ENCODE measurements around the gene MOSPD2.

Gene MOSPD2

DNA sequence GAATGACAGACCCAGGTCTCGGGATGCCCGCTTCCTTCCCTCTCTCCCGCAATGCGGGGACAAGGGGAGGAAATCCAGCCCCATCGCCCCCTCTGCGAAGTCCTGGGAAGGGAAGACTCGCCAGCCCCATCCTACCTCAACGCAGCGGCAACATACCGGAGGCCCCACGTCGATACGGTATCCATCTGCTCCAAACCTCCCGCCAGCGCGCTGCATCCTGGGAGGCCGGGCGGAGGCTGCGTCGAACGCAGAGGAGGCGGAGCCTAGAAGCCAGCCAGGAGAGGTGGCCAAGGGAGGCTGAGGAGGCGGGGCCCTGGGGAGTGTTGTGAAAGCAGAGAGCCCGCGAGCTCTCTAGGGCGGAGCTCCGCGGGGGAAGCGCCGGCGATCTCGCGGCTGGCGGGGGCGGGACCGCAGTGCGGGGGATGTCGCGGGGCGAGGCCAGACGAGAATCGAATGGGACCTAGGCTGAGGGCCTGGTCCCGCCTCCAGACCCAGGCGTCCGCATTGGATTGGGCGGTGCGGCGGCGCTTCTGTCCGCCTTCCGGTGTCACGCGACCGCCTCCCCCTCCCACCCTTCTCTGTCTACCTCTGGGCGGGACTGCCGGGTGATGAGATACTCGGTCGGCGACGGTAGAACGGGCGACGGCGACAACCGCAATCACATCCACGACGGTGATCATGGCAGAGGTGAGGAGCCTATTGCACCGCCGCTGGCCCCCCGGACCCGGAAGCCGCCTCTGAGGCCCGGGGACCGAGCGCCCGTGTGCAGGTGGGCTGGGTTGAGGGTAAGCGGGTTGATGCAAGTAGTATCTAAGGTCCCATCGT is at the start of gene MOSPD2, which contains the start of gene FANCB:
MOSPD2 (plus strand) TSS at position 571 of the 825 bp plus-strand sequence; CDS start at position 679, 108 bp downstream.
FANCB (minus strand) TSS at position 219 of the 825 bp plus-strand sequence. CDS start 7,559 bp downstream, outside the sequence.
- DNase-seq = peak; percentile 79

DNA sequence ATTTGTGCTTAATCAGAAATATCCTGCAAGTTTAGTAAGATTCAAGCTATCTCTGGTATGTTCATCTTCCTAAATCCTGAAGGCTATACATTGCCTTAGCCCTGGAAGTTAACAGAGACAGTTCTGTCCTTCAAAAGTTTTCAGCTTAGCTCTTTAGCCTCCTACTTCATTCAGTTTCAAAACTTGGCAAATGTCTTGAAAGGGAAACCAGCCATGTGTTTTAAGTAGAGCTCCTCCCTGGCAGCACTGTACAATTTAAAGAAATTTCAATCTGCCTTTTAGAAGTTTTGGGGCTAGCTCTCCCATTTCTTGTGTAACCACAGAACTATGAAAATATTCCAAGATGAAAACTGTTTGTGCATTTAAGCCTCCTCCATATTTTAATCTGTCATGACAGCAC is 47.4 kb upstream of the MOSPD2 start:
- DNase-seq = no peak

DNA sequence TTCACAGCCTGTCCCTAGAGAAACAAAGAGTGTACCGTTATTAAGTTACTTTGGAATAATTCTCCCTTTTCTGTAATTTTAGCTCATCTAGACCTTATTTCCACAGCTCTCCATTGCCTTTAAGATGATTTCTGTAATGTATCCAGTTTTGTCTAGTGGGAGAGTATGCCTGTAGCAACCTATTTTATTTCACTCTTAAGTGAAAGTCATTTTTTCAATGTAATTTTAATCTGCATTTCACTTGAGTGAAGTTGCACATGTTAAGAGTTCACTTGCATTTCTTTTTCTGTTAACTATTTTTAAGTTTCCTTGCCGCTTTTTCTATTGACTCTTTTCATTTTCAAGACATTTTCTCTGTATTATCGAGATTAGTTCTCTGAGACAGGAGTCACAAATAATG is 46.9 kb upstream of the MOSPD2 start:
- DNase-seq = no peak

DNA sequence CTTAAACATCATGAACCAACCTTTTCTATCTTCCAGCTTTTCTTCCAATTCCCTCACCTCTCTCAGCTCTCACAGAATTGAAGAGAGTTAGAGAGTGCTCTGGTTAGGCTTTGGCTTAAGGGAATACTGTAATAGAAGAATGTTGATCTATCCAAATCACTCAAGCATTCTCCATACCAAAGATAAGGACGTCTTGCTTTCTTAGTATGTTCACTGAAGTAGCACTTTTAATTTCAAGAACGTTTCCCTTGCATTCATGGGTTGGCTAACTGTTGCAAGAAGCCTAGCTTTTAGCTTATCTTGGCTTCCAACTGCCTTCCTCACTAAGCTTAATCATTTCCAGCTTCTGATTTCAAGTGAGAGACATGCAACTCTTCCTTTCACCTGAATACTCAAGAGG is 43.6 kb upstream of the MOSPD2 start:
- DNase-seq = no peak

DNA sequence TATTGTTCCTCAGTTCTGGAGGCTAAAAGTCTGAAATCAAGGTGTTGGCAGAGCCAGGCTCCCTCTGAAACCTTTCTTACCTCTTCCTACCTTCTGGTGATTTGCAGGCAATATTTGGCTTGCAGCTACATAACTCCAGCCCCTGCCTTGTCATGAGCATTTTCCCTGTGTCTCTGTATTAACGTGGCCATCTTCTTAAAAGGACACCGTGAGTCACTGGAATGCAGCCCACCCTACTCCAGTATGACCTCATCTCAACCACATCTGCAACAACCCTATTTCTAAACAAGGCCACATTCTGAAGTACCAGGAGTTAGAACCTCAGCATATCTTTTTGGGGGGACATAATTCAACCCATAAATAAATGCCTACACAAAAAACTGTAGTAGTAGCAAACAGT is 41.1 kb upstream of the MOSPD2 start:
- DNase-seq = no peak

DNA sequence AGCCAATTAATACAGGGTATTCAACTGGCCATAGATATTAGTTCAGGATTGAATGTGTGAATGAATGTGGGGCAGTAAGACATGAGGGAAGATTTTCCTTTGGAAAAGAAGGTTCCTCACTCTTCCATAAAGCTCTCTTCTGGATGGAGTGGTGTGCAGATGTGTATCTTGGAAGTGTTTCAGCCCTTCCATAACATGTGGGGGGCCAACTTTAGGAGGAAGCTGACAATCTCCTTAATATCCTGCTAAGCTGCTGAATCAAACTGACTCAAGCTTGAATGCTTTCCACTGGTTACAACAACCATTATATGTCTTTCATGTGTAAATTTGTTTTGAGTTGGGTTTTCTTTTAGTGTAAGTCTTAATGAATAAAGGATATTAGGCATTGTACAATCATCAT is 40.6 kb upstream of the MOSPD2 start:
- no peak for DNase-seq

DNA sequence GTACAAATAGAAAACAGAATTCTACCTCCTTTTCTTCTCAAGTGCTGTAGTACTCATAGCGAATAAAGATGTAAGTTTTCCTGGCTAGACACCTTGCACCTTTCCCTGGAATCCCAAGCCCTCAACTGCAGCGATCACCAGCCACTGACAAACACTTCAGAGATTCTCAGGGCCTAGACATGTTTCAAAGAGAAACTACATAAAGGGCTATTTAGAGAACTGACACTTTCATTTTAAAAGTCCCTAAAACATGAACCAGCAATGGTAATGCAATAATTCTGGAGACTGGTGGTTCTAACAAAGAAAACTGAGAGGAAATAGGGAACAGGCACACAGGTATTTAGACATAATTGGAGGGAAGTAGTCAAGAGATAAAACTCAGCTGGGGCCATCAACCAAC is 36.1 kb upstream of the MOSPD2 start:
- DNase-seq = no peak

DNA sequence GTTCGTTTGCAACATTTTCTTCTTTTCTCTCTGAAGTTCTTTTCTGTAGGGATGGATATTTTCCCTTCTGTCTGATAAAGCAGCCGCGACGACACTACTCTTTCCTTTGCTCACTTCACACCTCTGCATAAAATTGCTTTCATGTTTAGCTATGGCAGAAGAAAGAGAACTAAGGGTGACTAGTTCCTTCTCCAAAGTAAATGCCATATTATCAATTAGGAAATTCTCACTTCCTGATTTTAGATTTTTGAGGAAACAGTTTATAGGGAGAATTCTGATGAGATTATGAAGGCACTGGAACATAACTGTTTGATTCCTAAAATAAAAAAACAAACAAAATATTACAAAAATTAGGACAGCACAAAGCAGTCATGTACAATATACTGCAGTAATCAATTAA is 29.6 kb upstream of the MOSPD2 start:
- no peak for DNase-seq

DNA sequence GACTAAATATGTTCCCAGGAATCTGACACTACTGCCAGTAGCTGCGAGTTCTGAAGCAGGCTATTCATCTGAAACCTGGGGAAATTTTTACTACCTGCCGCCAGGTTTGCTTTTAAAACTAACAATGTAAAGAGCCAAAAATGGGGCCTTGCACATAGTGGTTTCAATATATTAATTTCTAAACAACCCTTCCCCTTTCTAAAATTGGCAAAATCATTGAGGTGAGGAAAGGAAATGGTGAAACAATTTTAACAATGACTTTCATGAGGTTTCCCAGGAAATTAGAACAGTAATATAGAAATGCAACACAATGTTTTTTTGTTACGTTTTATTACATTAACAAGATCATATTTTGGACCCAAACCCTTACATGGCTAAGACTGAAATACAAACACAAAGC is 21.7 kb upstream of the MOSPD2 start:
- DNase-seq = no peak

DNA sequence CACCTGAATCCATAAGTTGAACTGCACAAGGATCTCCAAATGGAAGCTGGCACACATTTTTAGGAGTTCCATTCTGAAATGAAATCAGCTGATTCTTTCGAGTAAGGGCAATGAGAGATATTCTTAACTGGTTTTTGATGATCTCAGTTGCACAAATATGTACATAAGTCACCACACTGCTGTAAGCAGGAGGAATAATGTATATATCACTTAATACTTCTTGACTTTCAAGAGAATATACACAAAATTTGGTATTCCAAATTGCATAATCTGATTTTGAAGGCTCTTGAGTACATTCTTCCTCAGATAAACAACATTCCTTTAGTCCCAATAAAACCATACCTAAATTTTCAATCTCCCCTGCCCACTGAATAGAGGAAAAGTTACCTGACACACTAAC is 8.6 kb upstream of the MOSPD2 start:
- DNase-seq = no peak

DNA sequence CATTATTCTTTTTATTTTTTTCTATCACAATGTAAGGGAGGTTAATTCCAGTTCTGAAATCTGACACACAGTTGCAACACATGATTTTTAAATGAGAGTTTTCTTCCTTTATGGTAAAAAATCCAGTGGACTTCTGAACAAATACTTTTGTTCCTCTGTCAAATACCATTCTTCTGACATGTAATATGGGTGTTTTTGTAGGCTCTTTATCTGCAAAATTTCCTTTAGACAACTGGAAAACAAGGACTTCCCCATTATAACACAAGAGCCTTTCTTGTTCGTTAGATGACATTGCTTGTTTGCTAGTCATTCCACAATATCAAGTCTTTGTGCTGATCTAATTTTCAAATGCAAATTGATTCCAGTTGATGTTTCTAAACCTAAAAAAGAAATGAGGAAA is 8.0 kb upstream of the MOSPD2 start:
- DNase-seq = no peak

DNA sequence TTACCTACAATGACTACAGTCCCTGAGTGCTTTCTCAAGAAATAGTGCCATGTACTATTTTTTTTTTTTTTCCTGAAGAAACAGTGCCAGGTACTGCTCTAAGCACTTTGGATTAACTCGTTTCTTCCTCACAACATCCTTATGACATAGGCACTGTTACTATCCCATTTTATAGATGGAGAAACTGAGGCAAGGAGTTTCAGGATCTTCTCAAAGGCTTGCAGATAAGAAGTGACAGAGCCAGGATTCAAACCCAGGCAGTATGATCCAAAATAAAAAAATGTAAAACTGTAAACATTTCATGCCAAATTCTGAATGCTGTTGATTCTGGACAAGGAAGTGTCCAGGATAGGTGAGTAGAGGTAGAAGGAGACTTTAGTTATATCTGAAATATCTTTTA is 1.5 kb upstream of the MOSPD2 start:
- DNase-seq = no peak

DNA sequence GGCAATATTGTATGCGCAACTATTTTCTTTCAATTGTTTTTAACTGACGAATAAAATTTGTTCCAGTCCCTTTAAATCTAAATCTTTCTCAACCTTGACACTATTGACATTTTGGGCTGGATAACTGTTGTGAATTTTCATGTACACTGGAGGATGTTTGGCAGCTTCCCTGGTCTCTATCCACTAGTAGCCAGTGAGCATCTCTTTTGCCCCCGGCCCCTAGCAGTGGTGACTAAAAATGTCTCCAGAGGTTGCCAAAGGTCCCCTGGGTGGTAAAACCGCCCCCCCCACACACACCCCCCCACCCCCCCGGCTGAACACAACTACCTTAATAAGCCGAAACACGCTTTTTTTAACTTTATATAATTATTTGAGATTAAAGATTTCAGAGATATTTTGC is 866 bp upstream of the MOSPD2 start:
- DNase-seq = no peak

DNA sequence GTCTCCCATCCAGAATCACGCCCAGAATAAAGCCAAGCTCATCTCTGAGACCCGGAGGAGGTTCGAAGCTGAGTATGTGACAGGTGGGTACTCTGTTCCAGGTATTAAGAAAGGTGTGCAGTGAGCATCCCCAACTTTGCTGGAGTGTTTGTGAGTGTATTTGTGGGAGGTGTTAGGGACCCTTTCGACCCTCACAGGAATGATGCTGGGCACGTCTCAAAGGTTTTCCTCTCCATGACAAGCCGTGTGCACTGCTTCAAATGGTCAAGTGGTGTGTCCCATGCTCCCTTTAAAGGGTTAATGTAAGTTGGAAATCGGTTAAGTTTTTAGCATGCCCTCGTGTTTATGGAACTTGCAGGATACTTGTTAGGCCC is 442 bp downstream of the MOSPD2 start:
- DNase-seq = no peak

DNA sequence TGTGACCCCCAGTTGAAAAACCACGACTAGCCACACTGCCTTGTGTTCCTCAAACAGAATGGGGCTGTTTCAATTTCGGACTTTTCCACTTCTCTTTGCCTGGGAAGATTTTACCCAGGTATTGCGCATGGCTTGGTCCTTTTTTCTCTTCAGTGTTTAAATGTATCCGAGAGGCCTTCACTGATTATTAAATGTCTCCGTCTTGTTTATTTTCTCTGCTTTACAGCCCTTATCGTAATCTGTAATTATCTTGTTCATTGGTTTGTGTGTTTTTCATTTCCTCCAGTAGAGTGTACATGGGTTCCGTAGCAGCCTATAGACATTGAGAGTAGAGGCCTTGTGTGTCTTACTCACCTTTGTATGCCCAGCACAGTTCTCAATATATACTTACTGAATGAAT is 2.4 kb downstream of the MOSPD2 start:
- DNase-seq = no peak

DNA sequence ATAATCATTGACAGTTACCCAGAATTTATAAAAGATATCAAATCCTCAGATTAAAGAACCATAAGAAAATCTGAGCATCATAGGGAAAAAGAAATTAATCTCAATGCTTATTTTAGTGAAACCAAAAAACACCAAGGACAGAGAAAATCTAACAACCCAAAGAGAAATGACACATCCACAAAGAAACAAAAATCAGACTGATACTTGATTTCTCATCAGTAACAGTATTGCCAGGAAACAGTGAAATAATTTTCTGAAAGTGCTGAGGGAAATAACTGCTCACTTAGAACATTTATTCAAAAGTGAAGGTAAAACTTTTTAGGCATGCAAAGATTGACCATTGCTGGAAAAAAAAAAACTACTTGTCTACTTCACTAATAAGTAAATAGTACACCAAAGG is 10.6 kb downstream of the MOSPD2 start:
- DNase-seq = no peak

DNA sequence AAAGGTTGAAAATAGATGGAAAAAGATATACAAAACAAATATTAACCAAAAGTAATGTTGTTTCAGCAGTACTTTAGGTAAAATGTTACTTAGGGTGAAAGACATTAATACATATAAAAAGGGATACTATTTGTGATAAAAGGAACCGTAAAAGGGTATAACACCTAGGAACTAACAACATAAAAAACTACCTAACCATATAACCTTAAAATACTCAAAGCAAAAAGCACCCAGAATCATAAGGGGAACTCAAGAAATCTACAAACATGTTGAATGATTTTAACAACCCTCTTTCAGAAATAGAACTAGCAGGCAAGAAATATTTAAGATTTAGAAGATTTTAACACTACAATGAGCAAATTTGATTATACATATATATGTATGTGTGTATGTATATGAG is 11.5 kb downstream of the MOSPD2 start:
- DNase-seq = no peak

DNA sequence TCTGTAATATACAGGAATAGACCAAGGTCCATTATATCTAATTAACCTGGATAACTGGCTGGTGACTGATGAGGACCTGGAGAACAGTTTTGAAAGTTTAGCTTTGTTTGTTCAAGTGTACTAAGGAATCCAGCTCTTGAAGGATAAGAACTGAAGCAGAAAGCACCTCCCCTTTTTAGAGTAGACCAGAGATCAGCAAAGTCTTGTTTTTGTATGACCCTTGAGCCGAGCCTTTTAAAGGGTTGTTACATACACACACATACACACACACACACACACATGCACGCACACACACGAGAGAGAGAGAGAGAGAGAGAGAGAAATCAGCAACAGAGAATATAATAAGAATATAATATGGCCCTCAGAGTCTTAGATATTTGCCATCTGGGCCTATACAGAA is 13.0 kb downstream of the MOSPD2 start:
- DNase-seq = no peak

DNA sequence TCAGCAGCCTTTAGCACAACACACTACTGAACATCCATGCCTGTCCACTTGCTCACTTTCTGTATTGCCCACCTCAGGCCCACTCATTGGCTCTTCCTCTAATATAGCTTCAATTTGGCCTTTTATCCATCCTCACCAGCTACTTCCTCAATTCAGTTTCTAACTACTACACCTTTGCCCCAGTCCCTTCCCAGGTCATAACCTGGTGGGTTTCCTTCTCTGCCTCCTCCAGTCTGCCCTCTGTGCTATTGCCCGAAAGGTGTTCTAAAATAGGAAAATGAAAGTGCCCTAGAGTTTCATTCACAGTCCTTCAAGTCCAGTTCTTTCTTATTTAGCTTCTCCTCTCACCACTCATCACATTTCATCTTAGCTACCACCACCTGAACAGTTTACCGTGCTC is 23.1 kb downstream of the MOSPD2 start:
- DNase-seq = no peak

DNA sequence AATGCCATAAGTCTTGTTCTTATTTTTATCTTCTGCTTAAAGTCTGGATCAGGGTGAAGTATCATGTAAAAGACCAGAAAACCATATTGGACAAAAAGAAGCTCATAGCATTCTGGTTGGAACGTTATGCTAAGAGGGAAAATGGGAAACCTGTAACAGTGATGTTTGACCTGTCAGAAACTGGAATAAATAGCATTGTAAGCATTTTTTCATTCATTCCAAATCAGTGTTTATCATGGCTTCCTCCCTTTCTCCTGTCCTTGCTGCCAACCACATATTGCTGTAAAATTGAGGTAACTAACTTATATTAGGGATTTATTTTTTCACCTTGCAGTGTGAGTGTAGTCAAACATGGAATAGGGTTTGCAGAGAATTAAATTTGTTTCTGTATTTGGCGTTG is 23.8 kb downstream of the MOSPD2 start:
- no peak for DNase-seq

DNA sequence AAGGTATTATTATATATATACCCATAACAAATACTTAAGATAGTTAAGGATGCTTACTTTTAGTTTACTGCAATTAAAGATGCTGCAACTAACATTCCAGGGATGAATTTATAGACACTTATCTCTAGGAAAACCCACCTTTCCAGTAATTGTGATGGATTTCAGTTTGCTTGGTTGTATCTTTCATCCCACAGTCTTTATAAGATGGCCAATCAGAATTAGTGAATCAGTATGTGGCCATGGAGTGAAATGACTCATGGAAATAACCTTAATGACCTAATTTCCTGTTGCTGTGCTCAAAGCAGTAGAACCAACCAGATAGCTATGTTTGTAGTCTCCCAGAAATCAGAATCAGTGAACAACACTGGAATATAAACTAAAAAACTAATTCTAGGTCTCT is 26.4 kb downstream of the MOSPD2 start:
- DNase-seq = no peak

DNA sequence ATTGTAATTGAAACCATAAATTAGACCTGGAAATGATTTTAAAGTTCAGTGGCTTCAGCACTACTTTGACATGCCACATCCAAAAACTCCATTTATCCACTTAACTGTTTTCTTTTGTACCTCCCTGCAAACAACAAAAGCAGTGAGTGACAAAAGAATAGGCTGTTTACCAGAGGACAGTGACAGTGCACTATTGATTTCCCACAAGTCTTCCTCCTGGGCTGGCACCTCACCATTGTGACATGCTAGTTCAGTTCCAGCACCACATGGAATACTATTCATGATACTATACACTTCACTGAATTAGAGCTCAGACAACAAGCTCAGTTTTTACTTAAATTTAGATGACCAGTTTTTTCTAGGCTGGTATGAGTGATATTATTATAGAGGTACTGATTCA is 29.3 kb downstream of the MOSPD2 start:
- no peak for DNase-seq

DNA sequence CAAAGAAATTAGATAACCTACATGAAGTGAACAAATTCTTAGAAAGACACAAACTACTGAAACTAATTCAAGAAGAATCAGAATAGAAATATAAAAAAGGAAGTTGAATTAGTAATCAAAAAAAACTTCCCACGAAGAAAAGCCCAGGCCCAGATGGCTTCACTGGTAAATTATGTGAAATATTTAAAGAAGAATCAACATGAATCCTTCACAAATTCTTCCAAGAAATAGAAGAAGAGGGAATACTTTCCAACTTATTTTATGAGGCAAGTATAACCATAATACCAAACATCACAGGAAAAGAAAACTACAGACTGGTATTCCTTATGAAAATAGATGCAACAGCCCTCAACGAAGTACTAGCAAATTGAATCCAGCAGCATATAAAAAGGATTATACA is 30.7 kb downstream of the MOSPD2 start:
- no peak for DNase-seq

DNA sequence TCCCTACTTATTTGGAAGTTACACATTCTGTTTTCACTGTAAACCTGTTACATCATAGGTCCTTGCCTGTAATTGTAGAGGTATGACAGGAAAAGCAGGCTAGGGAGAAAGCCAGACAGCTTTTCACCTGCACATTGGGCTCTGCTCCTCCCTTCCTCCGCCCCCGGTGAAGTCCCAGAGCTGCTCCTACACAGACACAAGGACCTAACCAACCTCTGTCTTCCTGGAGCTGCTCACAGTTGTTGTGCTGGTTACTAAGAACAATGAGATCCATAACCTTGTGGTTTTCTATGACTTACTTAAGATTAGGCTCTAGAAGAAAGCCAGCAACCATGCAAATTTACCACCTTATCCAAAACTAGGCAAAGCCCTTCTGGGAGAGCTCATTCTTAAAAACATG is 40.0 kb downstream of the MOSPD2 start:
- DNase-seq = no peak

DNA sequence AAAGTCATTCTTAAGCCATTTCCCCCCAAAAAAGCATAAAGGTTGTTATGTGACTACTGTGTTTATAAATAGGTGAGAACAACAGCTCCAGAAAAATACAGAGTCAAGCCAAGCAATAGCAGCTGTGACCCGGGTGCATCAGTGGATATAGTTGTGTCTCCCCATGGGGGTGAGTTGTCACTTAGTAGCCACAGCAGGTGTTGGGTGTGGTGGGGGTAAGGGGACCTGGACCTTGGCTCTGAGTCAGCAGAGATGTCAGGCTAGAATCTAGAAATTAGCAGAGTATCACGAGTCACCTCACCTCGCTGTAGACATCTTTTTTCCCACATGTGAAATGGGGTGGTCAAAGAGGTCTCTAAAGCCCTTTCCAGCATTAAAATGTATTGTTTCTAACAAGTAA is 42.4 kb downstream of the MOSPD2 start:
- no peak for DNase-seq
